ENCODE measurements around the gene ARID1A.
"Not testable (repeated sequence)": the region's sequence is repeated elsewhere in the genome, so short reads cannot be mapped to it uniquely, and the experiment has no call there.

The ARID1A gene

DNA sequence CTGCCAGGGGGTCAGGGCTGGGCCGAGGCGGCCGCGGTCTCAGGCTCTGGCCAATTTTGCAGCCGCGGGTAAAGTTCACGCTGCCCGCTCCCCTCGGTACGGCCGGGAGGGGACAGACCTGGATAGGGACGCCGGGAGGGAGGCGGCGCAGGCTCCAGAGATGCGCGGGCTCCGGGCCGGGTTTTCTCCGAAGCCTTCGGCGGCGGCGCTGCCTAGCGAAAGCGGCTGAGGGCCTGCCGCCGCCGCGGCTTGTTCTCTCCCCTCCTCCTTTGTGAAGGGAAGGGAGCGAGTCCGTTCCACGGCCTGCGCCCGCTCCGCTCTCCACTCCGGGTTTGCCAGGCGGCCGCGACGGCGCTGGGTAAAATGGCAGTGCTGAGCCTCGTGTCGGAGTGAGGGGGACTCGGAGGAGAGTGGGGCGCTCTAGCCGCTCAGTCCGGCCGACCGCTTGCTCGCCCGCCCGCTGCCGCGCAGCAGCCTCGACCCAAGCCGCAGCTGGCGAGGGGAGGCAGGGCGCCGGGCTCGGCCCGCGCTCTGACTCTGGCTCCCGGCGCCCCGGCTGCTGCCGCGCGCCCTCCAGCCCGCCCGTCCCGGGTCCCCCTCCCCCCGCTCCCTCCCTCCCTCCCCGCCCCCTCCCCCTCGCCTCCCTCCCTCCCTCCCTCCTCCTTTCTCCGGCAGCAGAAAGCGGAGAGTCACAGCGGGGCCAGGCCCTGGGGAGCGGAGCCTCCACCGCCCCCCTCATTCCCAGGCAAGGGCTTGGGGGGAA, at the start of gene ARID1A:
Gene ARID1A, plus strand, starts transcription at position 660 of the 763 bp plus-strand sequence. CDS start 389 bp downstream, outside the sequence.
- in situ Hi-C loops (cut with MboI; ENCODE audit: low sequenced_read_pairs) = loop anchor here (10.0 kb wide), 1 partner anchor 91 kb away; no protein-coding TSS in a partner anchor

GRCh38 chr1:26664802-26665201, 31.0 kb upstream of the ARID1A start:
- in situ Hi-C loops (cut with MboI; ENCODE audit: low sequenced_read_pairs) = no loop called here

GRCh38 chr1:26666855-26667254, 29.0 kb upstream of the ARID1A start:
- in situ Hi-C loops (cut with MboI; ENCODE audit: low sequenced_read_pairs) = no loop called here

- in situ Hi-C loops (cut with MboI; ENCODE audit: low sequenced_read_pairs) = not testable (repeated sequence)
Observed at GRCh38 chr1:26668106-26668786, 27.6 kb upstream of the ARID1A start.

DNA sequence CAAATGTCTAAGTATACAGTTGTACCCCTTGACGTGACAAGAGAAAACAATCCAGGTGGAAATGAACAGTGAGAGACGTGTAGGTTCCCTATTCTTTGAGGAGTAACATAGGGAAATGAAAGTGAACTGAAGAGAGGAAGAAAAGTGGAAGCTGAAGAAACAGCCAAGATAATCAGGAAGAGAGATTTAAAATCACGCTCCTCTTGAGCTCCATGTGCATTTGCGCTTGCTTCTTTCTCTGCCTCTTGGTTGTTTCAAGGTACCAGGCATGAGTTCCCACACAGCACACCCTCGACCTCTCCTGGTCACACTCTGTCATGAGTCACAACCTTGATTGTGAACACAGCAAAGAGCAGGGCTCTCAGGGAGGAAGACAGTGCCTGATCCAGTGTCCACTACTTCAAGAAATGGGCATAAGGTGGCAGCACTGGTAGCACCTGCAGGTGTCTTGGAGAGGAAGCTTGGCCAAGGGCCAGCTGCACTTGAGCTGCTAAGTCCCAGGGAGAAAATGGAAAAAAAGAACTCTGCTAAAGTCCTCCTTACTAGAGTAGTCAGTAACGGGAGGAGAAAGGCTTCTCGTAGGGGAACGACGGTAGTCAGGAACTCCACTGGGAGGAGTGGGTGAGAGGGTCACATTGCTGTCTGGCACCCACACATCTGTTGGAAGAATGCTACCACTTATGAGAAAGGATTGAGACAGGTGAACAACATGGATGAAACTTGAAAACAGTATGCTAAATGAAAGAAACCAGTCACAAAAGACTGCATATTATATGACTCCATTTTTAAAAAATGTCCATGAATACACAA, 18.3 kb upstream of the ARID1A start:
- in situ Hi-C loops (cut with MboI; ENCODE audit: low sequenced_read_pairs) = no loop called here

GRCh38 chr1:26684763-26685508, 10.9 kb upstream of the ARID1A start:
- in situ Hi-C loops (cut with MboI; ENCODE audit: low sequenced_read_pairs) = no loop called here

- in situ Hi-C loops (cut with MboI; ENCODE audit: low sequenced_read_pairs) = no loop called here
Observed at GRCh38 chr1:26686795-26687194, 9.0 kb upstream of the ARID1A start.

DNA sequence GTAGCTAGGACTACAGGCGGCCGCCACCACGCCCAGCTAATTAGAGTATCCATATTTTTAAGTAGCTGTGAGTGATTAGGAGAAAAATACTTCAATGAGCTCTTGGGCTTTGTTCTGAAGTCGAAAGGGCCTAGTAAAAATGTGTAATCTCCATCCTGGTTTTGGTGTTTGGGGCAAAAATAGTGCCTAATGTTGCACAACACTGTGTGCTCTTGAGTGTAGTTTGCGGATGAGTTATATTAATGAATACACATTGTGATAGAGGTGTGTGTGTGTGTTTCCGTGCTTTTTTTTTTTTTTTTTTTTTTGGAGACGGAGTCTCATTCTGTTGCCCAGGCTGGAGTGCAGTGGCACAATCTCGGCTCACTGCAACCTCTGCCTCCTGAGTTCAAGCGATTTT, 6.3 kb upstream of the ARID1A start:
- in situ Hi-C loops (cut with MboI; ENCODE audit: low sequenced_read_pairs) = no loop called here

DNA sequence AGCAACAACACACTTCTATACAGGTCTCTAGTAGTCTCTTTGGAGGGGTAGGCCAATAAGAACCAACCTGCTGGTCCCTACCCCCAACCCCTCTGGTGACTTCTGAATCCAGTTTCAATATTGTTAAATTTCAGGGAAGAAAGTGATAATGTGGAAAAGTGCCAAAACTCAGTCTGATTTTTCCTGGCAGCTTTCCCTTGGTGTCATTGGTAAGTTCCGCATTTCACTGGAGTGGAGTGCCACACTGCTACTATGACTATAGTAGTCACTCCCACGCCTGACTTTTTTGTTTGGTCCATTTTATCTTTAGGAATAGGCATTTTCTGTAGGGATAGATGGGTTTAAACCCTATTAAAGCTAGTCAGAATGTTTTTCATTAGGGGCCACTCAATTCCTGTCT, 5.7 kb upstream of the ARID1A start:
- in situ Hi-C loops (cut with MboI; ENCODE audit: low sequenced_read_pairs) = loop anchor here (10.0 kb wide), 1 partner anchor 85 kb away; no protein-coding TSS in a partner anchor

GRCh38 chr1:26690576-26691031, 5.2 kb upstream of the ARID1A start:
- in situ Hi-C loops (cut with MboI; ENCODE audit: low sequenced_read_pairs) = loop anchor here (10.0 kb wide), 1 partner anchor 86 kb away; no protein-coding TSS in a partner anchor

DNA sequence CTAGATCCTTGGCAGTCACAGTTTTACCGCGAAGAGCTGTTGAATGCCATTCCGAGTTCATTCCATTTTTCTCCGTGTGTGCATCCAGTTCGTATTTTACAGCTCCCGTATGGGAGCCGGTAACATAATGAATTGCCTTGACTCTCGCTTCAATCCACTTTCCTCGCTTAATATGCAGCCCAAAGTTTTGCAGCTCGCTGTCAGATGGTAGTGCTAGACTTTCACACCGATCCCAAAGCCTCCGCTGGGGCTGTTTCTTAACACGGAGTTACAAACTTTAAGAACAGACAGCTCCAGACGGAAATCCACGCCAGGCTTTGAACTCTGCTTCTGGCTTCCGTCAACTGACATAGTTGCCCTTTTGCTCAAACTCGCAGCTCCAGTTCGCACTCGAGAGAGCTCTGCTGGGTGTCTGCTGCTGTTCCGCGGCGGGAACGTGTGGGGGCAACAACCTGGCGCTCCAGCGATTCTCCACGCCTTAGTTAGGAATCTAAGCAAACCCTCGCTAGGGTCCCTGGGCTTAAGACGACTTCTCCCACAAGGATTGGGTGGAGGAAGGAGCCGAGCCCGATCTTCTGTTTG, 3.5 kb upstream of the ARID1A start:
- in situ Hi-C loops (cut with MboI; ENCODE audit: low sequenced_read_pairs) = loop anchor here (10.0 kb wide), 1 partner anchor 88 kb away; no protein-coding TSS in a partner anchor

DNA sequence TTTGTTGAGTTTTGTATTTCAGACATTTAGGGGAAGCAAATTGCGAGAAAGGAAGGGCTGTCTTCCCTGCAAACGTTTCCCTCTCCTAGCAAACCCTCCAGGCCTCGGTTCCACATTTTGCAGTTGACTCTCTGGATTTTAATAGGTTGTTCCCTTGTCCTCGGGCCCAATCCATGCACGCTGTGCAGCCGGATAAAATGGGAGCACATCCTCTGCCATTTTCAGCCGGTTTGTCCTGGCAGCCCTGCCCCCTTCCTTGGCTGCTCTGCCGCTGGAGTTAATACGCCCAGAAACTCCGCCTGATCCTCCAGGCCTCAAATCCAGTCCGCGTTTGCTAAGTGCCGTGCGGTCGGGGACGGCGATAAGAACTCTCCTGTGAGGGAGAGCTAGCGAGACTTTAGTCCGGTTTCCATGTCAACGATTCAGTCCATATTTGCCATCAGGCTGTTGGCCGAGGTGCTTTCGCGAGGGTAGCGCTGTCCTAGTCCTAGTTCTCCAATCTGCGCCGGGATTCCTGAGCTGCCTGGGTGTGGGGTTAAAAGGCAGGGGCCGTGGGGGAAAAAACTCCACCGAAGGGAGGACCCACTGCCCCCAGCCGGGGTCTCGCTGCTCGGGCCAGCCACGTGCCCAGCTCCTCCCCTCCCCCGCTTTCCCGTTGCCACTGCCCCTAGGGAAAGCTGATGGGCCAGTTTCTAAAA, 2.9 kb upstream of the ARID1A start:
- in situ Hi-C loops (cut with MboI; ENCODE audit: low sequenced_read_pairs) = loop anchor here (10.0 kb wide), 1 partner anchor 88 kb away; no protein-coding TSS in a partner anchor

- in situ Hi-C loops (cut with MboI; ENCODE audit: low sequenced_read_pairs) = loop anchor here (10.0 kb wide), 1 partner anchor 89 kb away; no protein-coding TSS in a partner anchor
Observed at GRCh38 chr1:26693599-26694572, 1.9 kb upstream of the ARID1A start.

GRCh38 chr1:26694638-26695355, 1.0 kb upstream of the ARID1A start:
- in situ Hi-C loops (cut with MboI; ENCODE audit: low sequenced_read_pairs) = loop anchor here (10.0 kb wide), 1 partner anchor 90 kb away; no protein-coding TSS in a partner anchor

GRCh38 chr1:26696119-26696653, 371 bp downstream of the ARID1A start:
- in situ Hi-C loops (cut with MboI; ENCODE audit: low sequenced_read_pairs) = loop anchor here (10.0 kb wide), 1 partner anchor 91 kb away; no protein-coding TSS in a partner anchor

GRCh38 chr1:26696654-26697430, 1.0 kb downstream of the ARID1A start:
- in situ Hi-C loops (cut with MboI; ENCODE audit: low sequenced_read_pairs) = loop anchor here (10.0 kb wide), 1 partner anchor 92 kb away; no protein-coding TSS in a partner anchor

Measured in HL-60/S4 treated with phorbol 12-myristate 13-acetate at 8.2 ng/mL for 4 days and 3 days (cell line).